ENCODE measurements around the gene ZRANB3.

- TF ChIP-seq CTCF (conservative IDR thresholded peaks at IDR 0.05 in 1 of 2, IDR thresholded peaks at IDR 0.05 in 1 of 2; ENCODE audit: low read depth in 1 of 2, low read length in 2 of 2) (no peak), EZH2 (IDR thresholded peaks at IDR 0.05; ENCODE audit: low read length, missing control alignments) (no peak)
These were observed 367.1 kb downstream of the ZRANB3 start for GRCh38 chr2:135163901-135164300.
